GM19193 (cell line): ENCODE data around the gene PCSK6.

Experiments
- POLR2A ChIP-seq: IDR thresholded peaks from 4 replicates; pipeline ENCODE4 v1.6.1; 2011; ENCODE audit not compliant: insufficient read depth, insufficient read length; ENCODE audit errors: extremely low read depth

Gene PCSK6

DNA sequence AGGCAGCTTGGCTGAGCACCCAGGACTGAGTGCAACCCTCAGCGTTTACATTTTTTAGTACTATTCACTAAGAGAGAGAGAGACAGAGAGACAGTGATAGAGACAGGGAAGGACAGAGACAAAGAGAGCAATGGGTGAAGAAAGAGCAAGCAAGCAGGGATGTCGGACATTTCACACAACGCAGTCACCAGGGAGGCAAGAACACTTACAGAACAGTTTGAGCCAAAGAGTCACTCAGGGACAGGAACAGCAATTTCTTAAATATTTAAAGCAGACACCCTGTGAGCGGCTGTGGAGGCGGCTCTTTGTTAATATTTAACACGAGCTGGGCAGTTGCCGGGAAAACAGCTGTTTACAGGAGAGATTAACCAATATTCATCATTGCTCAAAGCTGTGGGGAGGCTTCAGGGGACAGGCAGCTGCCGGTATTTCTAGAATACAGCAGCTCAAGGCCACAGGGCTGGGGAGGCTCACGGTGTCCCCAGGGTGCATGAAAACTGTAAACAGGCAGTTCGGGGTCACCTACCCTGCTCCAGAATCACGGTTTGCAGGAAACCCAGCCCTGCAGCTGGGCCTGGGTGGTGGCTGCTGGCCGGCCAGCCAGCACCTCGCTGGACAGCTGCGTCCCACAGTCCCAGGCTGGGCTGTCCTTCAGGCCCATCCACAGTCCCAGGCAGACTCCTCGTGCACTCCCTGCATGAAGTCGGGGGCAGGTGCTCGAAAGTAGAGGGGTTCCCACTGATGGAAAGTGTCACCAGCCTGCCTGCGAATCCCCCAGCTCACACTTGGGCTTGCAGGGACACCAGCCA, 38.8 kb upstream of the PCSK6 start:
- TF ChIP-seq POLR2A = no peak

DNA sequence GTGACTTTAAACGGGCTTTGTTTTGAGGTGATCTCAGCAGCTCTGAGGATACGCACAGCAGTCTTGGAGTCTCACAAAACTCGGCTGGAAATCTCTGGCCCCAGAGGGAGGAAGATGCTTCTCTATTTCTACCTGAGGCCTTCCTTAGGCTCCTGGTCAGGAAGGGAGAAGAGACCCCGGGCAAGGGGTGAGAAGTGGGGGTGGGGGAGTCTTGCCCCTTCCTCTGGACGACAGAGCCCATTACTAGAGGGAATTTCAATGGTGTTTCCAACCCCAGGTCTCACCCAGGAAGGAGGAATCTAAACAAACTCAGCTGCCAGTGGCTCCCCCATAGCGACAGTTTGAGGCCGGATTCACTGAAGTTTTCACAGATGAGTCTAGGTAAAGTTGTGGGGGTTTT, 37.4 kb upstream of the PCSK6 start:
- TF ChIP-seq POLR2A = no peak

DNA sequence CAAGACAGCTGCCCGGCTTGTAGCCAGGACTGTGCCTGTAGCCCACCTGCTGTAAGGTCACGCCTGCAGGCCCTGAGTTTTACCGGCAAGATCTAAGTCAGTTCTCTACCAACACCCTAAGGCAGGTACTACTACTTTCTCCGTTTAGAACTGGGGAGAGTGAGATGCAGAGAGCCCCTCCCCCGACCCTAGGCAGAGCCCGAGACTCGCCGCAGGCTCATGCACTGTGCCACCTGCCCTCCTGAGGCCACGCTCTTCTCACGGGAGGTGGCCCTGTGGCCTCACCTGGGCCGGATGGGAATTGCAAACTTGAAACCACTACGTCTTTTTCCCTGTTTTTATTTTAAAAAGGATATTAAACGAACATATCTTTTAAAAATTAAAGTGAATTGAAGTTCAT, 36.9 kb upstream of the PCSK6 start:
- no peak for TF ChIP-seq POLR2A

GRCh38 chr15:101526021-101526420, 36.5 kb upstream of the PCSK6 start:
- TF ChIP-seq POLR2A = no peak

- TF ChIP-seq POLR2A = no peak
Measured at GRCh38 chr15:101525087-101525669, 35.7 kb upstream of the PCSK6 start.

- TF ChIP-seq POLR2A = no peak
Measured at GRCh38 chr15:101523560-101523940, 34.0 kb upstream of the PCSK6 start.

DNA sequence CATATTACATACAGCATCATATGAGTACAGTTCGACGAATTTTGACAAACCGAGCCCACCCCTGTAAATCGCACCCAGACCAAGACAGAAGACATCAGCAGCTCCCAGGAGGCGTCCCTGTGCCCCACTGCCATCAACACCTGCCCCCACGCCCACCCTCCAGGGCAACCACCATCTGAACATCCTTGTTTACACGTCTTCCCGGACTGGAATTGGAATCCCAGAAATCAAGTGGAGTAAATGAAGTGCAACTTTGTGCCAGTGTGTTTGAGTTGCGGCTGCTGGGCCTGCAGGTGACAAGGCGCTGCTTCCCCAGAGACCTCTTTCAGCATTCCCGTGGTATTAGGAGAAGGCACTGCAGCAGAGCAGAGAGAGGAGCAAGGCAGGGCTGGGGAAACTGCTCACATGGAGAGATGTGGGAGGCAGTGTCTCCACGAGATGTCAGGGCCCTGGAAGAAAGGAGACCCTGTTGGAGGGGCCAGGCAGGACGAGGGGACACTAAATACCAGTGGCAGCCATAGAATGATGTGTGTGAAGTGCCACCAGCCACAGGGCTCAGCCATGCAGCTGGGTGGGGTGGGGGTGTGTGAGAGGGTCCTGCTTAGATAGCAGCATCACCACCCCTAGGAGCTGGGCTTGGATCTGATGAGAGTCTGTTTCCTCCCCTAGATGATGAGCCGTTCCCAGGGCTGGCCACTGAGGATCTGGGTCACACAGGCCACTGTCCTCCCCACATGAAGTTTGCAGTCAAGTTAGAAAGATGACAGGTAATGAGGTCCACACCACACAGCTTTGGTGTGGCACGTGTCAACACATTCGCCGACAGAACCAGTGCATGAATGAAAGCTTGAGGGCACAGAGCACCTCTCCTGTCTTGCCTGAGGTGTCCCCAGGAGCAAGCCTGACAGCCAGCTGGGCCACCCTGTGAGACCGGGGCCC, 33.4 kb upstream of the PCSK6 start:
- TF ChIP-seq POLR2A = no peak

DNA sequence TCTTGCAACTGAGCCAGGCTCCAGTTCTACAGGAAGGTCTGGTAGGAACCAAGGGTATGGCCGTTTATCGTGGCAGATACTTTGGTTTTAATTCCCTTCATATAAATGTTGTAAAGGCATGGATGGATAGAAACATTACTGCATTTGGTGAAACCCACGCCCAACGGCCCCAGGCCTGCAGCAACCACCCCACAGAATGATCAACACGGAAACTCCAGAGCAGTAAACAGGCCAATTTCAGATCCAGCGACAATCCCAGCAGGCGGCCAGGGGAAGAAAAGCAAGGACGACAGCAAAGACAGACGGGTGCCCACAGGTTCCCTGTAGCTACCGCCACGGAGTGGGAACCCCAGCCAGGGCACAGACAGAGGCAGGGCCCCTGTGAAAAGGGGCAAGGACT, 32.6 kb upstream of the PCSK6 start:
- TF ChIP-seq POLR2A = no peak

GRCh38 chr15:101521591-101521990, 32.1 kb upstream of the PCSK6 start:
- TF ChIP-seq POLR2A = no peak

DNA sequence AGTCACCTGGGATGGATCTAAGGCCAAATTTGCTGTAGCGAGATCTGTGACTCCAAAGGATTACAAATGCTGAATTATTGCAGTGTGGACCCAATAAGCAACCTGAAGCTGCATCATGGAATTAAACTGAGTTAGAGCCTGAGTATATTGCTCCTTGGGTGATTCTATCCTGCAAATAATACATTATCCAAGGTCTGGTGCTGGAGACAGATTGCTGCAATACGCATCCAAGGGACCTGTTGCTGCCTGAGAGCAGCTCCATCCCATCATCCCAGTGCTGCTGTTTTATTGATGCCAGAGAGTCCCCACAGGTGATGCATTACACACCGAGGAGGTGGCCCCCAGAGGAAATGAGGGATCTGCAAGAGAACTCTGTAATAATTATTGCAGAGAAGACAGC, 31.6 kb upstream of the PCSK6 start:
- TF ChIP-seq POLR2A = no peak

- TF ChIP-seq POLR2A = no peak
Measured at GRCh38 chr15:101520395-101520794, 30.9 kb upstream of the PCSK6 start.

DNA sequence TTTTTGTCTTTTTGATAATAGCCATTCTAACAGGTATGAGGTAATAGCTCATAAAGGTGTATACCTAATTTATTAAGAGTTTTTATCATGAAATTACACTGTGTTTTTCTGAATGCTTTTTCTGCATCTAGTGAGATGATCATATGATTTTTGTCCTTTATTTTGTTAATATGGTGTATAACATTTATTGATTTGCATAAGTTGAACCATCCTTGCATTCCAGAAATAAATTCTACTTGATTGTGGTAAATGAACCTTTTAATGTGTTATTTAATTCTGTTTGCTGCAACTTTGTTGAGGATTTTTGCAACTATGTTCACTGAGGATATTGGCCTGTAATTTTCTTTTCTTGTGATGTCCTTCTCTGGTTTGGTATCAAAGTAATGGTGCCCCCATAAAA, 28.0 kb upstream of the PCSK6 start:
- TF ChIP-seq POLR2A = no peak

DNA sequence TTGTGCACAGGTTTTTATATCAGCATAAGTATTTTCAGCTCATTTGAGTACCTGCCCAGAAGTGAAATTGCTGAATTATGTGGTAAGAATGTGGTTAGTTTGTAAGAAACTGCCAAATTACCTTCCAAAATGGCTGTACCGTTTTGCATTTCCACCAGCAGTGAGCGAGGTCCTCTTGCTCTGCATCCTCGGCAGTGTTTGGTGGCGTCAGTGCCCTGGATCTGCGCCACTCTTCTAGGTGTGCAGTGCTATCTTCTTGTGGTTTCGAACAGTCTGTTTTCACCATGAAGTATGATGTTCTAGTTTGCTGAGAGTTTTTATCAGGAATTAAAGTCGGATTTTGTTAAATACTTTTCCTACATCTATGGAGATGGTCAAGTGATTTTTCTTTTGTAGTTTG, 24.8 kb upstream of the PCSK6 start:
- TF ChIP-seq POLR2A = no peak

DNA sequence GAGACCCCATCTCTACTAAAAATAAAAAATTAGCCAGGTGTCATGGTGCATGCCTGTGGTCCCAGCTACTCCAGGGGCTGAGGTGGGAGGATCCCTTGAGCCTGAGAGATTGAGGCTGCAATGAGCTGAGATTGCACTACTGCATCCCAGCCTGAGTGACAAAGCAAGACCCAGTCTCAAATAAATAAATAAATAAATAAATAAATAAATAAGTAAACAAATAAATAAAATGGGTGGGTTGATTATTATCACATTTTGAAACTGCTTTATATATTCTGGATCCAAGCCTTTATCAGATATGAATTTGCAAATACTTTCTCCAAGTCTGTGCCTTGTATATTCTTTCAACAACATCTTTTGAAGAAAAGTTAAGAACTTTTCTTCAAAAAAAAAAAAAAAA, 22.2 kb upstream of the PCSK6 start:
- no peak for TF ChIP-seq POLR2A
